C4-2B (cell line): ENCODE data around the gene IRF7.

Experiments
- H3K27ac ChIP-seq: fragments of 450-650 bp; 2 replicates; pipeline ENCODE4 v1.5.1; 2017
- CTCF ChIP-seq: fragments of 450-650 bp; conservative IDR thresholded peaks from 2 replicates; pipeline ENCODE4 v1.5.1; 2017; ENCODE audit warnings: mild to moderate bottlenecking
- ZFX ChIP-seq: fragments of 450-650 bp; IDR thresholded peaks from 2 replicates; pipeline ENCODE4 v1.6.1; 2017

The IRF7 gene

DNA sequence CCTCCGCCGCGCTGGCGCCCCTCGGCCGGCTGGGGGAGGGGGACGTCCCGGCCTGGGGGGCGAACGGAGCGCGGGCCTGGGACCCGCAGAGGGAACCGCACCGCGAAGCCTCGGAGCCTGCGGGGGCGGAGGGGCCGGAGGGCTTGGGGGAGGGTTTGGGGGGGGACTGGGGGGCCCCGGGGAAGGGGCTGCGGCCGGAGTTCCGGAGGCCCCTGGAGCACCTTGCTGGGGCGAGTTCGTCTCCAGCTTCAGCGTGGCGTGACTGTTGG, 11.5 kb upstream of the IRF7 start:
- no peak overlapping the region for H3K27ac ChIP-seq
- TF ChIP-seq CTCF (no peak), ZFX (no peak)

DNA sequence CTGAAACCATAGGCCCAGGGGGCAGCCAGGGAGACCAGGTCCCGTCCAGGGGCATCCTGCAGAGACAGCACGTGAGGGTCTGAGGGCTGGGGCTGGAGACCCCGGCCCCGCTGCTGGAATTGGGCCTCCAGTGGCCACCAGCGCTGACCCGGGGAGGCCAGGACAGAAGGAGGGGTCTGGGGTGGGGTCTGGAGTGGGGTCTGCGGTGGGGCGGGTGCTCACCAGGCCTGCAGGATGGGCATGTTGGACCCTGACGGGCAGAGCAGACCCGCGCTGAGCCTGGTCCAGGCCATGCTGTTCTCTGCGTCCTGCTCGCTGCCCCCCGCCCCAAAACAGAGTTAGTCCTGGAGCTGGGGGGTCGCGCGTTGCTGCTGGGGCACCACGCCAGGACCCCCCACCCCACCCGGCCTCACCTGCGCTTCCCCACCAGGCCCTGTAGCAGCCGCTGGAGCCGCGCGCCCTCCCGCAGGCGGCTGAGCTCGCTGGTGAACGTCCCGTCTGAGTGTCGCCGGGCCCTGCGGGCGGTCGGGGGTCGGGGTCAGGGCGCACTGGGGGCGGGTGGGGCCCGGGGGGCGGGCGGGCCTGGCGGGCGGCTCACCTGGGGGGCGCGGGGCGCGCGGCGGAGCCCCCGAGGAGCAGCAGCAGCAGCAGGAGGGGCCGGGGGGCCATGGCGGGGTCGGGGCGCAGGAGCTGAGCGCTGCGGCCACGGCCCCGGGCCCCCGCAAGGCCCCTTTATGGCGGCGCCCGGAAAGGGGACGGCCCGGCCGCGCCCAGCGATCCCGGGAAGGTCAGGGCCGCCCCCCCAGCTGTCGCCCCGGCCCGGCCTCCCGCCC, 10.9 kb upstream of the IRF7 start, which contains the start of gene SCT:
Gene SCT (minus strand): TSS at position 707 of the 833 bp plus-strand sequence. CDS start 38 bp downstream, at position 669.
- TF ChIP-seq ZFX (no peak), CTCF (no peak)
- H3K27ac ChIP-seq = no peak within 1 kb of the TSS

DNA sequence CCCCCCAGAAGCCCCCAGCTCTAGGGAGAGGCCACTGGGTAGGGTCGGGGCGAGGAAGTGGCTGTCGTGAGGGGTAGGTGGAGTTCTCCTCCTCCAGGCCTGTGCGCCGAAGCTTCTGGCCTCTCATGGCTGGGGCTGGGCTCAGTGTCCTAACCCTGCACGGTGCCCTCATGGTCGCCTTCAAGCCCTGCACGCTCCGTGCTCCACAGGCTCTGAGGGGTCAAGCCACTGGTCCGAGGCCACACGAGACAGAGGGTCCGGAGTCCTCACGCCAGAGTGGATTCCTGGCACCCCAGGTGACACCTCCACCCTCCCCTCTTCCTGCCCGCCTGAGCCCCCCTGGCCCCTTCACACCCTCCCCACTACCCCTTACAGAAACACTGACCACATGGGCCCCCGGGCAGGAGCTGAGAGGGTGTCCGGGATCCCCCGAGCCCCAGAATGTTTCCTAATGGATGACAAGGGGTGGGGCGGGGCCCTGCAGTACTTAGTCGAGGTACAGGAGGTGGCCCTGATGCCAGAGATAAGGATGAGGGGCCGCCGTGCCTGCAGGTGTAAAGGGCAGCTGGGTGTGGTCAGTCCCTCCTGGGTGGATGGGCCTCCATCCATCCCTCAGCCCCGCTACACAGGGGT, 10.0 kb upstream of the IRF7 start:
- H3K27ac ChIP-seq = no peak overlapping the region
- TF ChIP-seq CTCF (no peak), ZFX (no peak)

DNA sequence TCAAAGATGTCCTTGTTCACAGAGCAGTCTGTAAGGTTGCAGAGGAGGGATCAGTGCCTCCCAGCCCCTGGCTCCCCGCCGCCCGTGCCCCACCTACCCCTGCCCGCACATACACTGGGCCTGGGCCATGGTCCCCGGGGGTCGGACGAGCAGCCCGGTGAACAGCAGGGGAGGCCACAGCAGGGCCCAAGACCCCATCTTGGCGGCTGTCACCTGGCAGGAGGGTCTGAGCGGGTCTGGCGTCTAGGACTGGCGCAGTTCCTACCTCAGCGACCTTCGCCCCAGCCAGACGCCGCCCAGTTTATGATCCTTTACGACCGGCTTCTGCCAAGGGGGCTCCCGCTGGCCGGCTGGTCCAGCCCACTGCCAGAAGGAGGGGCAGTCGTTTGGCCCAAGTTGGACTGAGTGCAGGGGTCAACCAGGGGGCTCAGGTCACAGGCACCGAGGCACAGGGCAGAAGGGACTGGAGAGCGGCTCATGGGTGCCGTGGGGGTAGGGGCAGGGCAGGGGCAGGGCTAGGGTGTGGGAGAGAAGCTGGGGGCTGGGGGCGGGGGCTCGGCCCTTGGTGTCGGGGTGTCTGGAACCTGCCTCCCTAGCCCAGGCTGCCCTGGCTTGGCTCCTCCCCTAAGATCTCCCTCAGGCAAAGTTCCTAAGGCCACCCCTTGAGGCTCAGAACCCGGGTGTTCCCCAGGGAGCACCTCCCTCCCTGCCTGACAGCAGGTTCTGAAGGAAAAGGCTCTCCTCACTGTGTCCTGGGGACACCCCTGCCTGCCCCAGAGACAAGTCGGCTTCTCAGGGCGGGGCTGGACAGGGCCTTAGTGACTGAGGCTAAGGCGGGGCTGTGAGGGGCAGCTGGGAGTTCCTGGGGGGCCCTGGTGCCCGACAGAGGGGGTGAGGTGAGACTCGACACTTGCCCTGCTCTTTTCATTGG, 9.2 kb upstream of the IRF7 start, which contains the start of gene CDHR5:
Gene CDHR5 (minus strand): TSS at position 251 of the 931 bp plus-strand sequence. CDS start 53 bp downstream, at position 198.
- TF ChIP-seq CTCF (no peak), ZFX (no peak)
- no peak within 1 kb of the TSS for H3K27ac ChIP-seq

DNA sequence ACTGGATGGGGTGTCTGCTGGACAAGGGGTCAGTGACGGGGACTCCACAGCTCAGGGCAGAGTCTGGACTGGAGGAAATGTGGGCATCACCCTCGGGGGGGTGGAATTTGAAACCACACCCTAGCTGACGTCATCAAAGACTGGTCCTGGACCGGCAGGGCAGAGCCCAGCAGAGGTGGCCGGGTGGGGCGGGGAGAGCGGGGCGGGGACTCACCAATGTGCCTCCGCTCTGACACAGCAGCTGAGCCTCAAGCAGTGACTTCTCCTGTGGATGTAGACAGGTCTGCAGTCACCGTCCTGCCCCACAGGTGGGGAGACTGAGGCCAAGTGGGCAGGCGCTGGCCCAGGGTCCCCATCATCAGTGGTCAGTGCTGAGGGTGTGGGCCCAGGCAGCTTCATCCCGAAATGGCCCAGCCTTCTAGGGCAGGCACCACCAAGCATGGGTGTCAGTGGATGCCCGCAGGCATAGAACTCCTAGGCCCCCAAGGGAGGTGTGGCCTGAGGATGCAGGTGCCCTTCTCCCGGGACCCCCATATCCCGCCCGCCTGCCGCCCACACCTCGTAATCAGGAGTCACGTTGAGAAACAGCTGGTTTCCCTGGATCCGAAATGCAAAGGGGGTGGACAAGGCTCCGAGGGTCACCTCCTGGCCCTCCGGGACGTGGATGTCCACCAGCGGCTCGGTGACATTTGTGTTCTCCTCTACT, 8.4 kb upstream of the IRF7 start:
- no peak overlapping the region for H3K27ac ChIP-seq
- TF ChIP-seq ZFX (no peak), CTCF (no peak)

- TF ChIP-seq CTCF = no peak
- no peak for TF ChIP-seq ZFX
- H3K27ac ChIP-seq = no peak overlapping the region
These were observed 7.7 kb upstream of the IRF7 start for GRCh38 chr11:623349-623869.
